Gastroesophageal sphincter (tissue), 3 donors: ENCODE results near the gene COLEC11.

ENCODE experiments used
- EP300 ChIP-seq: sonication (generic); formaldehyde crosslinking; IDR thresholded peaks from one replicate; pipeline ENCODE4 v1.6.1; 2017; ENCODE audit warnings: antibody characterized with exemption, mild to moderate bottlenecking
- POLR2A ChIP-seq, 2 donors: fragments of 450-650 bp; IDR thresholded peaks; one replicate each; pipeline ENCODE4 v1.6.1; 2017; ENCODE audit warnings: antibody characterized with exemption in 2 of 2, mild to moderate bottlenecking in 2 of 2, moderate library complexity in 1 of 2
- POLR2AphosphoS5 ChIP-seq: sonication (generic); formaldehyde crosslinking; IDR thresholded peaks from one replicate; pipeline ENCODE4 v1.6.1; 2017; ENCODE audit warnings: antibody characterized with exemption
- TF ChIP-seq, protein P1 (sequence below), 4 experiments: fragments of 200-600 bp in 2 of 4; fragments of 450-650 bp in 2 of 4; sonication (generic) in 1 of 4; IDR thresholded peaks; one replicate each; pipeline ENCODE4 v1.5.1; 2017 to 2019; ENCODE audit warnings: antibody characterized with exemption in 4 of 4, mild to moderate bottlenecking in 2 of 4, moderate library complexity in 2 of 4

DNA sequence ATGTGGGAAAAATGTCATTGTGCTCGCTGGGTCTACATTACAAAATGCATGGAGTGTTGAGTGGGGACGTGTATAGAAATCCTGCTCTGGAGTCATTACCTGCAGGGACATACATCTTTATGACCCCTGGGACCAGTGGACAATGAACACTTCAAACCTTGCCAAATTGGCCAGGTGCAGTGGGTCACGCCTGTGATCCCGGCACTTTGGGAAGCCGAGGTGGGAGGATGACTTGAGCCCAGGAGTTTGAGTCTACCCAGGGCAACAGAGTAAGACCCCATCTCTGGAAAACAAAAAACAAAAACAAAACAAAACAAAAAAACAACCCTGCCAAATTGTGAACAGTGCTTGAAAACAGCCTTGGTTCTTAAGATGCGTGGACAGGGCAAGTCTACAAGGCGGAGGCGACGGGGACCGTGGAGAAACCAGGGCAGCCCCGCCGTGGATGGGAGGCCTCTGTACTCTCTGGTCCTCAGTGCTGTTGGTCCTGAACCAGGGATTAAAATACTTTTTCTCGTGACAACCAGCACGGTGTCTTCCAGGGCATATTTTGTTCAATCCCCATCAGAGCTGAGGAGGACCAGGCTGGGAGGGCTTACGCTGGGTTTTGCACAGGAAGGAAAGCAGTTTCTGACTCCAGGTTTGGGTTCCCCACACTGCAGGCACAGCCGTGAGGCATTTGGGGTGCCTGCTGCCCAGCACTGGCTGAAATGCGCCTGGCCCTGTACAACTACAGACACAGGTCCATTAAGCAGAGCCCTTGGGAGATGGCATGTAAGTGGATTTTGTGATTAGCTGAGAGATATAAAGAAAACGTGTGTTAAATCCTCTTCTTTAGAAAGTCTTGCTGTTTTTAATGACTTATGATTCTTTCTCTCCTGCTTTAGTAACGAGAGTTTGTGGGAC lies 13.7 kb downstream of the COLEC11 start:
- TF ChIP-seq, protein P1, sequence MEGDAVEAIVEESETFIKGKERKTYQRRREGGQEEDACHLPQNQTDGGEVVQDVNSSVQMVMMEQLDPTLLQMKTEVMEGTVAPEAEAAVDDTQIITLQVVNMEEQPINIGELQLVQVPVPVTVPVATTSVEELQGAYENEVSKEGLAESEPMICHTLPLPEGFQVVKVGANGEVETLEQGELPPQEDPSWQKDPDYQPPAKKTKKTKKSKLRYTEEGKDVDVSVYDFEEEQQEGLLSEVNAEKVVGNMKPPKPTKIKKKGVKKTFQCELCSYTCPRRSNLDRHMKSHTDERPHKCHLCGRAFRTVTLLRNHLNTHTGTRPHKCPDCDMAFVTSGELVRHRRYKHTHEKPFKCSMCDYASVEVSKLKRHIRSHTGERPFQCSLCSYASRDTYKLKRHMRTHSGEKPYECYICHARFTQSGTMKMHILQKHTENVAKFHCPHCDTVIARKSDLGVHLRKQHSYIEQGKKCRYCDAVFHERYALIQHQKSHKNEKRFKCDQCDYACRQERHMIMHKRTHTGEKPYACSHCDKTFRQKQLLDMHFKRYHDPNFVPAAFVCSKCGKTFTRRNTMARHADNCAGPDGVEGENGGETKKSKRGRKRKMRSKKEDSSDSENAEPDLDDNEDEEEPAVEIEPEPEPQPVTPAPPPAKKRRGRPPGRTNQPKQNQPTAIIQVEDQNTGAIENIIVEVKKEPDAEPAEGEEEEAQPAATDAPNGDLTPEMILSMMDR (IDR thresholded peaks at IDR 0.05): no peak
- TF ChIP-seq POLR2A (IDR thresholded peaks at IDR 0.05): no peak
- no peak for TF ChIP-seq POLR2AphosphoS5
- TF ChIP-seq EP300: no peak
